ENCODE results near the gene GABBR2.

GABBR2 gene

GRCh38 chr9:98368366-98369065 lies 340.2 kb downstream of the GABBR2 start:
- DNase-seq (ENCODE audit: low read depth) = no peak

- no peak for DNase-seq (ENCODE audit: low read depth)
These were observed 340.8 kb downstream of the GABBR2 start for GRCh38 chr9:98367923-98368322.

- DNase-seq (ENCODE audit: low read depth) = no peak
These were observed 341.3 kb downstream of the GABBR2 start for GRCh38 chr9:98367371-98367900.

- DNase-seq (ENCODE audit: low read depth) = no peak
These were observed 343.0 kb downstream of the GABBR2 start for GRCh38 chr9:98365781-98366180.

- no peak for DNase-seq (ENCODE audit: low read depth)
These were observed 343.5 kb downstream of the GABBR2 start for GRCh38 chr9:98365227-98365669.

GRCh38 chr9:98364086-98364485 lies 344.6 kb downstream of the GABBR2 start:
- DNase-seq (ENCODE audit: low read depth) = no peak

- DNase-seq (ENCODE audit: low read depth) = no peak
These were observed 345.1 kb downstream of the GABBR2 start for GRCh38 chr9:98363644-98364043.

- no peak for DNase-seq (ENCODE audit: low read depth)
These were observed 346.0 kb downstream of the GABBR2 start for GRCh38 chr9:98362624-98363252.

GRCh38 chr9:98361645-98362044 lies 347.1 kb downstream of the GABBR2 start:
- no peak for DNase-seq (ENCODE audit: low read depth)

- DNase-seq (ENCODE audit: low read depth) = no peak
These were observed 348.5 kb downstream of the GABBR2 start for GRCh38 chr9:98360176-98360708.

- DNase-seq (ENCODE audit: low read depth) = no peak
These were observed 349.2 kb downstream of the GABBR2 start for GRCh38 chr9:98359569-98359968.

GRCh38 chr9:98357921-98358535 lies 350.7 kb downstream of the GABBR2 start:
- DNase-seq (ENCODE audit: low read depth) = no peak

- DNase-seq (ENCODE audit: low read depth) = no peak
These were observed 351.6 kb downstream of the GABBR2 start for GRCh38 chr9:98356953-98357690.

- DNase-seq (ENCODE audit: low read depth) = no peak
These were observed 352.4 kb downstream of the GABBR2 start for GRCh38 chr9:98356326-98356725.

- no peak for DNase-seq (ENCODE audit: low read depth)
These were observed 357.4 kb downstream of the GABBR2 start for GRCh38 chr9:98351370-98351769.

GRCh38 chr9:98347642-98348041 lies 361.1 kb downstream of the GABBR2 start:
- no peak for DNase-seq (ENCODE audit: low read depth)

GRCh38 chr9:98345011-98345410 lies 363.7 kb downstream of the GABBR2 start:
- DNase-seq (ENCODE audit: low read depth) = no peak

GRCh38 chr9:98344581-98344980 lies 364.2 kb downstream of the GABBR2 start:
- DNase-seq (ENCODE audit: low read depth) = no peak

- DNase-seq (ENCODE audit: low read depth) = no peak
These were observed 365.9 kb downstream of the GABBR2 start for GRCh38 chr9:98342820-98343210.

- DNase-seq (ENCODE audit: low read depth) = no peak
These were observed 366.5 kb downstream of the GABBR2 start for GRCh38 chr9:98342098-98342819.
